ENCODE results near the gene EEF2KMT.
"Not testable (repeated sequence)": the region's sequence is repeated elsewhere in the genome, so short reads cannot be mapped to it uniquely, and the experiment has no call there.

EEF2KMT gene

DNA sequence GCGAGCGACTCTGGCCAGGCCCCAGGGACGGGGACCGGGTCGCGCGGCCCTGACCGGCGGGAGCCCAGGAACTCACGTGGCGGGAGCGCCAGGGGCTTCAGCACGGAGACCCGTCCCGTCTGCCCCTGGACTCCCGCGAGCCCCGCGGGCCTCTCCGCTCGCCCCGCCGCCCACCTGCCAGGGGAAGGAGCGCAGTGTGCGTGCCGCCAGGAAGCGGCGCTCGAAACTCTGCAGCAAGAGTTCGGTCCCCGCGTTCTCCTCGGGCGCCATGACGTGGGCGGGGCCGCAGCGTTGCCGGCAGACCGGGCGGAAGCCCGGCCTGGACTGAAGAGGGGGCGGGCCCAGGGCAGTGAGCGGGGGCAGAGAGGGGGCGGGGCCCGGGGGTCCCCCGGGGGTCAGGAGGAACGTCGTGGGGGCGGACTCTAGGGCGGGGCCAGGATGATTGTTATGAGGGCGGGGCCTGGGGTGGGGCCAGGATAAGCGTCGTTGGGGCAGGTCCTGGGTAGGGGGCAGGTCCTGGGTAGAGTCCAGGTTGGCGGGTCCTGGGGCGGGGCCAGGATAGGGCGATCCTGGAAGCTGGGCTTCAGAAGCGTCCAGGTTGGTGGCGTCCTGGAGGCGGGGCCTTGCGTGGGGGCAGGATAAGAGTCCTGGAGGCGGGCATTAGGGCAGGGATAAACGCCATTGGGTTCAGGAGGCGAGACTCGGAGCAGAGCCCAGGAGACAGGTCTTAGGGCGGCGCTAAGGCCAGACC, at the start of gene EEF2KMT:
Gene EEF2KMT (minus strand): TSS at position 326 of the 751 bp plus-strand sequence. CDS start 56 bp downstream, at position 270.
- peak; percentile 94 to 96 for DNase-seq (ENCODE audit: low read depth in 2 of 2)

DNA sequence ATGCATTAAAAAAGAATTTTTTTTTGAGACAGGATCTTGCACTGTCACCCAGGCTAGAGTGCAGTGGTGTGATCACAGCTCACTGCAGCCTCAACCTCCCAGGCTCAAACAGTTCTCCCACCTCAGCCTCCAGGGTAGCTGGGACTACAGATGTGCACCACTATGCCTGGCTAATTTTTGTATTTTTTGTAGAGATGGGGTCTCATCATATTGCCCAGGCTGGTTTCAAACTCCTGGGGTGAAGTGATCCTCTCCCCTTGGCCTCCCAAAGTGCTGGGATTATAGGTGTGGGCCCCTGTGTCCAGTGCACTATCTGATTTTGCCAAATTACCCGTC, 47.0 kb upstream of the EEF2KMT start:
- DNase-seq (ENCODE audit: low read depth in 2 of 2): not testable (repeated sequence)

DNA sequence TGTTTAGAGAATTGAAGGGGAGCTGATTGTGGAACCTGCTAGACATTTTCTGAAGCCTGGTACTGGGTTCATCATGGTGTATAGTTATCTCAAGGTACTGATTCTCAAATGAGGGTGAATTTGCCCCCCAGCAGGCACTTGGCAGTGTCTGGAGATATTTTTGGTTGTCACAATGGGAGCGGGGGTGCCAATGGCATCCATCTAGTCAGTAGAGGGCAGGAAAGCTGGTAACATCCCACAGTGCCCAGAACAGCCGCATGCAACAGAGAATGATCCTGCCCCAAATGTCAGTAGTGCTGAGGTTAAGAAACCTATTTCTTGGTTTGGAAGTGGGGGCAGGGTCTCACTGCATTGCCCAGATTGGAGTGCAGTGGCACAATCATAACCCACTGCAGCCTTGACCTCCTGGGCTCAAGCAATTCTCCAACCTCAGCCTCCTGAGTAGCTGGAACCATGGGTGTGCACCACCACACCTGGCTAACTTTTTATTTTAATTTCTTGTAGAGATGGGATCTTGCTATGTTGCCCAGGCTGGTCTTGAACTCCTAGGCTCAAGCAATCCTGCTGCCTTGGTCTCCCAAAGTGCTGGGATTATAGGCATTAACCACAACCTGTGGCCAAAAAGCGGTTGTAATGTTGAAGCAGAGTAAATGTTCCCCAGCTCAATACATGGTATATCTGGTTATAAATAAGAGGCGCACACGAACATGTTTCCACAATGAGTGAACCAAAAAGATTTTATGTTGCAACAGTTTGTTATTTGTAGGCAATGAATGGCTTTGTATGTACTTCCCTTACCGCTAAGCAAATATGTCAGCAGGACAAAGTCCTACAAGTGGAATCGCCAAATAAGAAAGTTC, 46.4 kb upstream of the EEF2KMT start:
- DNase-seq (ENCODE audit: low read depth in 2 of 2): no peak

GRCh38 chr16:5140151-5140550, 42.6 kb upstream of the EEF2KMT start:
- DNase-seq (ENCODE audit: low read depth in 2 of 2): not testable (repeated sequence)

DNA sequence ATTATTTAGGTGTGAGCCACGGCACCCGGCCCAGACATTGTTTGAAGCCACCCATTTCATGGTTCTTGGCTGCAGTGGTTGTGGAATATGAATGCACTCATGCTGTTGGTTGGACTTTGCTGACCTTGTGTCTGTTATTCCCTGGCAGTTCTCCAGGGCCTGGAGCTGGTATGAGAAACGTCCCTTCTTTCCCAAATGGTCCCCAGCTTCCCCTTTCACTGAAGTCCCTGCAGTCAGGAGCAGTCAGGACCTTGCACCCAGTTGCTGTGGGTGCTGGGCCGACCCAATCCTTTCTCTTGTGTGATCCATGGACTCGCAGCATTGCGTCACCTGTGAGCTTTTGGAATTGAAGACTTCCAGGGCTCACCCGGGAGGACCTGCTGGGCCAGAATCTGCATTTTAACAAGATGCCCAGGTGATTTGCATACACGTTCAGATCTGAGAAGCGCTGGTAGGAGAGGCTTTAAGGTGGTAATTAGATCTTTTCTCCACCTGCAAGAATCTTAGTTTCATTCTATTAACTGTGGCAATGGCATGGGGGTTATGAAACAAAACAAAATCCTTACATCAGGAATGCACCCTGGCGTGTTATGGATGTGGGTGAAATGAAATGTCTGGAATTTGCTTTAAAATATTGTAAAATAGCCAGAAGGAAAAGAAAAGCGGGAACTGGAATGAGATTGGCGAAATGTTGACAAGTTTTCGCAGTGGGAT, 37.3 kb upstream of the EEF2KMT start:
- DNase-seq (ENCODE audit: low read depth in 2 of 2): not testable (repeated sequence)

DNA sequence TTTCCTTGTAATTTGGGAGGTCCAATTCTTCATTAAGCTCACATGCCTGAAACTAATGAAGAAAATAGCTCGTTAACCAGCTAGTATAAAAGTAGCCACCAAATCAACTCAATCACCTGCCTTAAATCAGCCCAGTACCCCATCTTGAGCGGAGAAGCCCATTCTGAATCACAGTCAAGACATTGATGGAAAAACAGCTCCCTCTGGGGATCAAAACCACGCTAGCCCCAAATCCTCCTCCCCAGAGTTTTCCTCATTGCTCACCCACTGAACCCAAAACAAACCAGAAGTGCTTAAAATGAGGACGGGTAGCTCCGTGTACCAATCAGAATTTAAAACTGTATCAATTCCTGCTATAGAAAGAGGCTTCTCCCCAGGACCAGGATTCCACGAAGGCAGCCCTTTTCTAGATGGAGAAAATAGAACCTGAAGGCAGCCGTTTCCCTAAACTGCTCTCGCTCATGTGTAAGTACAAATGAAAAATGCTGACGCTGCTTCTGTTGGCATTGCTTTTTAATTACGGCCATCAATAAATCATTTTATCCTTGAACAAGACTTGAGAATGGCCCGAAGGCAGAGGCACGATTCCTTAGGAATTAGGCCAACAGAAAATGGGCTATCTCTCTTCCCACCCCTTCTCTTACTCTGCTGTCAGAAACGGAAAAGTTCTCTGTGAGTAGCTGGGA, 35.5 kb upstream of the EEF2KMT start:
- DNase-seq (ENCODE audit: low read depth in 2 of 2): not testable (repeated sequence)

DNA sequence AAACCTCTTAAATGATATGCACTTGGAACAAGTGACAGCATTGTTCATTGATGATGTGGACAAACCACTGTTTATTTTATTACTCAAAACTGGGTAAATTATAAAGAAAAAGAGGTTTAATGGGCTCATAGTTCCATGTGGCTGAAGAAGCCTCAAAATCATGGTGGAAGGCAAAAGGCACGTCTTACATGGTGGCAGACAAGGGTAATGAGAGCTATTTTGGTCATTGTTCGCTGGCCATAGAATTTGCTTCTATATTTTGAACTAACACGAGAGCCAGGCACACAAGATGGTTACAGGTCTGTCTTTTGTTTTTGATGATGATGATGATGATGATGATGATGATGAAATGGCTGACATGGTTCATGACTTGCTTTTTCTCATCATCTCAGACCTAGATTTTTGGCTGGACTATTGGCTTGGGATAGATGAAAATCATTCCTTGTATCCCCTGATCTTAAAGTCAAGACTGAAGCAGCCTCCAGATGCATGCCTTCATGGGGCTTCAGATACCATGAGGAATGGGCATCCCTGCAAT, 33.9 kb upstream of the EEF2KMT start:
- DNase-seq (ENCODE audit: low read depth in 2 of 2): not testable (repeated sequence)

- DNase-seq (ENCODE audit: low read depth in 2 of 2): not testable (repeated sequence)
Measured at GRCh38 chr16:5117300-5118087, 19.9 kb upstream of the EEF2KMT start.

DNA sequence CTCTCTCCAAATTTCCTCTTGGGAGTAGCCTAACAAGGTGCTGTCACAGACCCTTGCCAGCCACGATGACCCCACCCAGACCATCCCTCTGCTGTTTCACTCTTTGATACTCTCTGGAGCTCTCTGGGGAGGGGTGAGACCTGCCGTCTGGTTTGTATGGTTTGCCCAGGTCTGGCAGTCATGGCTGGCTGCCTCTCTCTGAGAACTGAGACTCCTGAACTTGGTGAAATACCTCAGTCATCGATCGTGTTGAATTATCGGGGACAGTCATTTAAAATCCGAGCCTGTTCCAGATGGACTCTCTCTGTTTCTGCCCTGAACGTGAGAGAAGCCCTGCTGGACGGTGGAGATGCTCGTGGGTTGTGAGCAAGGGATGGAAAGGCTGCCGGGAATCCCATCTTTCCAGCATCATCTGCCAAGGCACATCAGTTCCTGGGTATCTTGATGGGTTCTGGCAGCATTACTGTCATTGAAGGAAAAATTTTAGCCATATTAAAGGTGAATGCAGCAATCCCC, 19.2 kb upstream of the EEF2KMT start:
- DNase-seq (ENCODE audit: low read depth in 2 of 2): not testable (repeated sequence)

GRCh38 chr16:5110933-5111332, 13.3 kb upstream of the EEF2KMT start:
- DNase-seq (ENCODE audit: low read depth in 2 of 2): not testable (repeated sequence)

DNA sequence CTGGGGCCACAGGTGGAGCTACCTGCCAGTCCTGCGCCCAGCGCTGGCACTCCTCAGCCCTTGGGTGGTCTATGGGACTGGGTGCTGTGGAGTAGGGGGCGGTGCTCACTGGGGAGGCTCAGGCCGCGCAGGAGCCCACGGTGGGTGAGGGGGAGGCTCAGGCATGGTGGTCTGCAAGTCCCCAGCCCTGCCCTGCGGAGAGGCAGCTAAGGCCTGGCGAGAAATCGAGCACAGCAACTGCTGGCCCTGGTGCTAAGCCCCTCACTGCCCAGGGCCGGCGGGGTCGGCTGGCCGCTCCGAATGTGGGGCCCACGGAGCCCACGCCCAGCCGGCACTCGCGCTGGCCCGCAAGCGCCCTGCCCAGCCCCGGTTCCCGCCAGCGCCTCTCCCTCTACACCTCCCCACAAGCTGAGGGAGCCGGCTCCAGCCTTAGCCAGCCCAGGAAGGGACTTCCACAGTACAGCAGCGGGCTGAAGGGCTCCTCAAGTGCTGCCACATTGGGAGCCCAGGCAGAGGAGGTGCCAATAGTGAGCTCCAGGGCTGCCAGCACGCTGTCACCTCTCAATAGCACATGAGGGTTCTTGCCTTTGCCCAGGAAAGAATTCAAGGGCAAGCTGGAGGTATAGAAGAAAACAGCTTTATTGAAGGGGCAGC, 11.0 kb upstream of the EEF2KMT start:
- DNase-seq (ENCODE audit: low read depth in 2 of 2): no peak

DNA sequence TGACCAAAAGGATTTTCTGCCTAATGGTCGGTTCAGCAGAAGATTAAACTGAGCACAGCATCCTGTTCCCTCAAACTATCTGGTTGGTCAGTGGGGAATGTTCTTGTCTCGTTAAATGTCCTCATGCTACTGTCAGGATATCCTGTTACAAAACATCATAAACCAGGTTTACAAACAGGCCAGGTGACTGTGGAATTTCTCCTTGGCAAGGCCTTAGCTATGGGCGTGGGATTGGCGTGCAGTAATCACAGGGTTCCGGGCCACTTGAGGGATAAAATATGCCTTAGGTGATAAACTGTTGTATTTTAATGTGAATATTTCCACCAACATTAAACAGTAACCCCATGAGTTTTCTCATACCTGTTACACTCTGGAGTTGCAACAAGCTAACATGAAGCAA, 7.4 kb upstream of the EEF2KMT start:
- not testable (repeated sequence) for DNase-seq (ENCODE audit: low read depth in 2 of 2)

DNA sequence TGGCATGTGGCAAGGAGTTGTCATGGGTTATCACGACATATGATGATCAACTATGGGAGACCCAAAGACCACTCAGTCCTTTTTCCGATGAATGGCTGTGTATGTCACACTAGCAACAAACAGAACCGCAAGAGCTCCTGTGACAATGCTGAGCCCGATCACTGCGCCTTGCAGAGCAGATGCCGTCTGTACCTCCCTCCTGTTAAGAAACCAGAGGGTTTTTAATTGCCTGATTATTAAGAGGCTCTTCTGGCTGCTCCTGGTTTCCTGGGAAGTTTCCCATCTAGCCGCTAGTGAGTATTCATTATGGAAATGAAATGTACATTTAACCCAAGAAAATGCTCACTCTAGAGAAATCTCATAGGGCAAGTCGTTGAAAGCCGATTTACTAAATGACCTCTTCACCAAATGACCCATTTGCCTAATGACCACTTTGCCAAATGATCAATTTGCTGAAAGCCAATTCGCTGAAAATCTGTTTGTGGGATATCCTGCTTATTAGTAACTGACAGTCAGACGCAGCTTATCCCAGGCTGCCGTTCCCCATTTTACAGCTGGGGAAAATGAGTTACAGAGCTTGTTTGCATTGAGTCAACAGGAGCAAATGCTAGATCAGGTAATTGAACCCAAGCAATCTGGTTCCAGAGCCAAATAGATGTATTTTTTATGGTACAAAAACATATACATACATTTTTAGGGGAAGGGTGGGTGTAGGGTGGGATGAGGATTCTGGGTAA, 5.9 kb upstream of the EEF2KMT start:
- DNase-seq (ENCODE audit: low read depth in 2 of 2): not testable (repeated sequence)

DNA sequence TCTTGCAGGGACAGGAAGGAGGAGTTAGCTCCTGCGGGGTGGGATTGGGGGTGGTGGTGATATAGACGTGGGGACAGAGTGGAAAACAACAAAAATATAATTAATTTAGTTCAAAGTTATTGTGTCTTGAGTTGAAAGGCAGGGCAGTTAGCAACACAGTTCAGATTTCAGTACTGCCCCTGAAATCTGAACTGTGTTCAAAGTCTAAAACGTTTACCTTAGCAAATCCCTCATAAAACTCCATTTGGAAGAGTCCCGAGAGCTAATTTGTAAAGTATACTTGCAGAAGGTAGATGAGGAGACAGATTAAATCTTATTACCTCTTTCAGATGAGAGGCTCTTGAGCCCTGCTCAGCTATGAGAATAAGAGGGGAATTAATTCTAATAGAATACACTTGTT, 1.6 kb upstream of the EEF2KMT start:
- DNase-seq (ENCODE audit: low read depth in 2 of 2): not testable (repeated sequence)

DNA sequence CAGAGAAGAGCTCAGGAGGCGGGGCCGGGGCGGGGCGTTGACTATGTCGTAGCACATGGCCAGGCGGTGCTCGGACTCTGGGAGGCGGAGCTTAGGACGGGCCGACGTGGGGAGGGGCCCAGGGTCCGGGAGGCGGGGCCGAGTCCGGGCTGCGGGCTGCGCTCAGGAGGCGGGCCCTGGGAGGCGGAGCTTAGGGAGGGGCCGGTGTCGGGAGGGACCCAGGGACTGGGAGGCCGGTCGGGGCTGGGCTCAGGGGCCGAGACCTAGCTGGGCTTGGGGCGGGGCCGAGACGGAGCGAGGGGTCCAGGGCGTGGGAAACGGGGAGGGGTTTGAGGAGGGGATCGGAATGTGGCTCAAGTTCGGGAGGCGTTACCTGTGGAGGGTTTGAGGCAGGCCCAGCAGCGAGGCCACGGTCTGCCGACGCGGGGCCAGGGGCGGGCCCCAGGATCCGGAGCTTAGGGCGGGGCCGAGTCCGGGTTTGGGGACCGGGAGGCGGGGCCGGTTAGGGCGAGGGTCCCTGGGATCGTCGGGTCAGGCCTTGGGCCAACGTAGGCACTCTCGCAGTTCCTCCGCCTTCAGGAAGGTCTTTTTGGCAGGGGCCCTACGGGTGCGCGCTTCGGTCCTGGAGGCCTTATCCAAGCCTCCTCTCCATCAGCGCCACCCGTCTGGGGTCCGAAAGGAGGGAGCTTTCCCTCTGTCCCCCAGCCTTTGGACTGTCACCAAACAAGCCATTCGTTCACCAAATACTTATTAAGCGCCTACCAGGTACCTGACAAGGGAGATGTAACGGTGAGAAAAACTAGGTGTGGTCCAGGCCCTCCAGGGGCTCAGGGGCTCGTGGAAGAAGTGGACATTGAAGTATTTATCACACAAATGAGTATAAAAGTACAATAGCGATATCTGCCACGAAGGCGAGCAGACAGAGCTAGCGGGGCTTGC, 895 bp upstream of the EEF2KMT start:
- DNase-seq (ENCODE audit: low read depth in 2 of 2): peak; percentile 55 to 59

GRCh38 chr16:5097061-5097469, 530 bp downstream of the EEF2KMT start:
- peak in 1 of 2 donors; percentile 22 for DNase-seq (ENCODE audit: low read depth in 2 of 2)

- DNase-seq (ENCODE audit: low read depth in 2 of 2): not testable (repeated sequence)
Measured at GRCh38 chr16:5096437-5097060, 1.0 kb downstream of the EEF2KMT start.
